Erythroblast (primary cell): Measurements from ENCODE around the gene ENG.

Source experiments
- GATA1 ChIP-seq: IDR thresholded peaks from 2 replicates; pipeline ENCODE4 v1.6.1; 2011; ENCODE audit warnings: low read depth, mild to moderate bottlenecking, control low read depth, low read length, moderate library complexity
- POLR2A ChIP-seq: IDR thresholded peaks from 2 replicates; pipeline ENCODE4 v1.6.1; 2011; ENCODE audit warnings: mild to moderate bottlenecking, low read length

- no peak for TF ChIP-seq POLR2A
- no peak for TF ChIP-seq GATA1
Measured at GRCh38 chr9:127832248-127832647, 22.2 kb downstream of the ENG start.
